Testis (tissue), 2 donors: Measurements from ENCODE around the gene PPY.

Experiments
- POLR2A ChIP-seq: fragments of 450-650 bp; IDR thresholded peaks from one replicate; pipeline ENCODE4 v1.6.1; 2017; ENCODE audit warnings: antibody characterized with exemption, mild to moderate bottlenecking, moderate library complexity
- TF ChIP-seq, protein P1 (sequence below), 3 experiments: fragments of 450-650 bp in 2 of 3; fragments of 200-600 bp in 1 of 3; sonication (generic) in 1 of 3; IDR thresholded peaks; one replicate each; pipeline ENCODE4 v1.5.1; 2016 to 2019; ENCODE audit warnings: antibody characterized with exemption in 3 of 3, mild to moderate bottlenecking in 2 of 3, moderate library complexity in 1 of 3

DNA sequence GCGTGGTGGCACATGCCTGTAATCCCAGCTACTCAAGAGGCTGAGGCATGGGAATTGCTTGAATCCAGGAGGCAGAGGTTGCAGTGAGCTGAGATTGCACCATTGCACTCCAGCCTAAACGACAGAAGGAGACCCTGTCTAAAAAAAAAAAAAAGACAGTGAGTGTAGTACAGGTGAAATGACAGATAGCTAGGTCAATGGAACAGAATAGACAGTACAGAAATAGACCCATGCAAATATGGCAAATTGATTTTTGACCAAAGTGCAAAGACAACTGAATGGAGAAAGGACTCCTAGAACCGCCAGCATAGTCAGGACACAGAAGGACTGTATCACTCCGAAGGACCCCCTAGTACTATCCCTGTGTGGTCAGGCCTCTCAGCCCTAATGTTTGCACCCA lies 28.1 kb upstream of the PPY start:
- TF ChIP-seq, protein P1, sequence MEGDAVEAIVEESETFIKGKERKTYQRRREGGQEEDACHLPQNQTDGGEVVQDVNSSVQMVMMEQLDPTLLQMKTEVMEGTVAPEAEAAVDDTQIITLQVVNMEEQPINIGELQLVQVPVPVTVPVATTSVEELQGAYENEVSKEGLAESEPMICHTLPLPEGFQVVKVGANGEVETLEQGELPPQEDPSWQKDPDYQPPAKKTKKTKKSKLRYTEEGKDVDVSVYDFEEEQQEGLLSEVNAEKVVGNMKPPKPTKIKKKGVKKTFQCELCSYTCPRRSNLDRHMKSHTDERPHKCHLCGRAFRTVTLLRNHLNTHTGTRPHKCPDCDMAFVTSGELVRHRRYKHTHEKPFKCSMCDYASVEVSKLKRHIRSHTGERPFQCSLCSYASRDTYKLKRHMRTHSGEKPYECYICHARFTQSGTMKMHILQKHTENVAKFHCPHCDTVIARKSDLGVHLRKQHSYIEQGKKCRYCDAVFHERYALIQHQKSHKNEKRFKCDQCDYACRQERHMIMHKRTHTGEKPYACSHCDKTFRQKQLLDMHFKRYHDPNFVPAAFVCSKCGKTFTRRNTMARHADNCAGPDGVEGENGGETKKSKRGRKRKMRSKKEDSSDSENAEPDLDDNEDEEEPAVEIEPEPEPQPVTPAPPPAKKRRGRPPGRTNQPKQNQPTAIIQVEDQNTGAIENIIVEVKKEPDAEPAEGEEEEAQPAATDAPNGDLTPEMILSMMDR (IDR thresholded peaks at IDR 0.05): no peak
- TF ChIP-seq POLR2A: no peak
